ENCODE measurements around the gene STAU1.

GRCh38 chr20:49229381-49229780, 41.2 kb upstream of the STAU1 start:
- TF ChIP-seq EZH2 (IDR thresholded peaks at IDR 0.05; ENCODE audit: insufficient read depth, poor library complexity, severe bottlenecking) (no peak), EZH2phosphoT487 (IDR thresholded peaks at IDR 0.05; ENCODE audit: insufficient read depth, low read depth) (no peak)

Measured in GM23248 (cell line).